SIG-M5 treated with dmso at 0.1 percent for 504 hours (cell line): ENCODE results near the gene NRXN3.

Experiments
- DNase-seq: peaks from one replicate; lab custom pipeline; 2025; ENCODE audit not compliant: unreplicated experiment; lab: John Stamatoyannopoulos, UW

Gene NRXN3

DNA sequence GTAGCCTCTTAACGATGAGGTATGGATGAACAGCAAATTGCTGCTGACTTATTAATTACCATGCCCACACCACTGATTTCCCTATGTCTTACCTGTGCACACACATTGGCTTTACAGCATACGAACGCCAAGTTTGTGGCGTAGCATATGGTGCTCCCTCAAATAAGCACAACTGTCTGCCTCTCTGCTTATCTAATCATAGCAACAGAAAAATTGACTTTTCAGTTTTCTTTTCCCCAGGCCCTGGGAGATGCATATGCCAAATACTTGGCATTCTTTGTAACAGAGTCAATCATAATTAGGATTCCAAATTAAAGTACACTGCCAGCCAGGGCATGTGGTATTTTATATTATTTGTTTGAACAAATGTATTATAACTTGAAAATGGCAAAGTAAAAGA, 1415.7 kb downstream of the NRXN3 start:
- DNase-seq, result no peak

DNA sequence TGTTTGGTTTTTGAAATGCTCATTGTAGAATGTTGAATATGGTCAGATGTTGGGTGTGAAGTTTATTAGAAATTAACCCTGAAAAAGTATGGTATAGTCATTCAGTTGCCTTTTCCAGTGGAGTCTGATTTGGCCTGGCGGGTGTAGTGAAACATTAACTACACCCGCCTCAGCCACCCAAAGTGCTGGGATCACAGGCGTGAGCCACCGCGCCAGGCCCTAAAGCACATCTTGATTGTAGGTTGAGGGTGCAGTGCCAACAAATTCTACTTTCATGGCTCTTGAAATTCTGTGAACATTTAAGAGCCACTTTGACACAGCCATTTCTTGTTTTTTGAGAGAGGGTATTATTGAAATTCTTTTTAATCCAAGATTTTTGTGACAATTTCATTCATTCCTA, 1416.2 kb downstream of the NRXN3 start:
- DNase-seq, result no peak

DNA sequence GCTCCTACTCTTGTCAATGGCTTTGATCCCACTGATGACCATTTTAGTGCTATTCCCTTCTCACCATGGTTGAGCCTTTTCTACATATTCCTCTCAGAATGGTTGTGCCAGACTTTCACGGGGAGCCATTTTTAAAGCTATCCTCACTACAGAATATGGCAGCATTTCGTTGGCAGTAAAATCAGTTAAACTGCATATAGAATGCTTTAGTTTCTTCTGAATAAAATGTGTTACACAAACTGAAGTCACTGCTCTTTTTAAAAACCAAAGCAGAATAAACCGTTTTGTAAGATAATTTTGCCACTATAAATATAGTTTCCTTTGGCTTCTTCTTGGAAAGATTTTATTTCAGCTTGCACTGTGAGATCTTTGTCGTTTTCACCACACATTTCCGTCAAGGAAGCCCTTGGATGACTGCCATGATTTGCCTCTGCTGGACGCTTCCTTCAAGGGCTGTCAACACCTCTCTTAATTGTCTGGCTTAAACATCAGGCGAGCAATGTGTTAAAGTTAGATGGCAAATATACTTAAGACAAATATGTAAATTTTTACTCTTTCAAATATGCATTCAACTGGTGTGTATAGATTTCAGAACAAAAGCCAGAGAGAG, 1416.9 kb downstream of the NRXN3 start:
- no peak for DNase-seq

- DNase-seq, result no peak
Measured at GRCh38 chr14:79587875-79588274, 1417.7 kb downstream of the NRXN3 start.

DNA sequence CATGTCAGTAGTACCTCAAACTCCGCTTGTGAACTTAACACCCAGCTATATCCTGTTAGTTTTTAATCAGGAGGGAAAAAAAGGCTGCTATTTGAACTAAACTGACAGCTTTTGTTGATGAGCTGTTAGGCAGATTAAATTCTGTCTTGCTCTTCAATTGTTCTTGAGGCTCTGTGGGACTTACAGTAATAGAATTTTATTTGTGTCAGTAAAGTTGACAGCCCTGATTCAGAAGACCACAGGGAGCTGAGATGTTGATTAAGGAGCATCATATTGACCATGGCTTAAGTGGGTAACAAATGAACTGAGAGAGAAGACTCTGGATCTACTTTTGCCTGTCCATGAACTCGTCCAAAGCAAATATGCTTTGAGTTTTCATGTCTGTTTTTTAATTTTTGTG, 1418.2 kb downstream of the NRXN3 start:
- DNase-seq, result no peak

- no peak for DNase-seq
Measured at GRCh38 chr14:79596551-79596950, 1426.4 kb downstream of the NRXN3 start.

DNA sequence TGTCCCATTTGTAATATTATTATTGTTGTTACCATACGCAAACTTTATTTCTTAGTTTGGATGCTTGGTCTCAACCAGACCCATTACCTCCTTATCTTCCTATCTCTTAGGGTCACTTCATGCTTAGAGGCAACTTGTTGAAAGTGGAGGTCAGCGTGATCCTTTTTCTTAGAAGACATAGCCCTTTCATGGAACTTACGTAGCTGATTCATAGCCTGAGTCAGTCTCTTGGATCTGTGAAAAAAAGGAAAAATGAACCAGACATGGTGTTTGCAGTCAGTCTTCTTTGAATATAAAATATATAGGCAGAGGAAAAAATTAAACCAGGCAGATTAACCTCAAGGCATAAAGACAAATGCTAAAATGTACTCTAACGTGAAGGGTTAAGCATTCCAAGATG, 1427.4 kb downstream of the NRXN3 start:
- DNase-seq, result no peak

DNA sequence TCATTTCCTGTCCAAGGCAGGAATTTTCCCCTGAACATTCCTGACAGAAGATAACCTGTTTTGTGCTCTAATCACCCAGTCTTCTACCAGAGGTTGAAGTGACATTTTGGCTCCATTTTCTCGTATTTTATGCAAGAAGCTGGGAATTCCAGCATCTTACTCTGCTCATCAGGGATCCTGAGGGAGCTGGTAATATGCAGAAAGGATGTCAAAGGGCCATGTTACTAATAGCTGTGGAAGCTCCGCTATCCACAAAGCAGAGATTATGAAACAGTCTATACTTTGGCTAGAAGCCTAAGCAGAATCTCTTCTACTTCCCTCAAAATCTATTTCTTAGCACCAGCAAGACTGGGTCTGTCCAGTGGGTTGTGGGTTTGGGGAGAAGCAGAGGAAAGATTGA, 1428.2 kb downstream of the NRXN3 start:
- no peak for DNase-seq

GRCh38 chr14:79599239-79599638, 1429.1 kb downstream of the NRXN3 start:
- DNase-seq, result no peak

GRCh38 chr14:79600406-79600805, 1430.2 kb downstream of the NRXN3 start:
- DNase-seq, result no peak

DNA sequence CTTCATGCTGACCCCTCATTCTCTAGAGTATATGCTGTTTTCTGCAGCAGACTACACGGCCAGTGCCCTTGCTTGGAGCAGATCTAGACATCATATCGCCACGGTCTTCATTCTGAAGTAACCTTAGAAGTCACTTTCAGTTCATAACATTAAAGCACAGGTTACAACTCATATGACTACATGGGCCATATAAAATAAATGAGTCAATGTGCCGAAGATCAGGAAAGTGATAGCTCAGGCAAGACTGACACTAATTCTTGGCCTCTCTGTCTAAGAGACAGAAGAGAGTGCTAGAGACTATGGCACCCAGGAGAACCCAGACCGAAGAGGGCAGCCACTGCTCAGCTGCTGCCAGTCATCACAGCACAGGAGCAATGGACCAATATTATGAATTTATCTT, 1431.4 kb downstream of the NRXN3 start:
- DNase-seq, result no peak

- no peak for DNase-seq
Measured at GRCh38 chr14:79602045-79602444, 1431.9 kb downstream of the NRXN3 start.

DNA sequence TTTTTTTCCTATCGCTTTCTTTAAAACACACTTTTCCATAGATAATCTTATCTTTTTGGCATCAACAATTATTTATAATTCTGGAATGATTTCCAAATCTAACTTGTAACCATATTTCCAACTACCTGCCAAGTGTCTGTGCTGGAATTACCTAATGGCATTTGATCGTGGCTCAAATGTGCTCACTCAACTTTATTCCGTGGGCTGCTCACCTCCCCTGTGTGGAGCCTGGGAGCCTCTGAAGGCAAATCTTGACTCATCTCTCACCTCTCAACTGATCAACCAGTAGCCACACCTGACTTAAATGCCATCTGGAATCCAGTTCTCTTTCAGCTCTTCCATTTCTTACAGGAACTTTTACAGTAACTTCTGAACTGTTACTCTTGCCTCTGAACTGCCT, 1432.6 kb downstream of the NRXN3 start:
- no peak for DNase-seq

DNA sequence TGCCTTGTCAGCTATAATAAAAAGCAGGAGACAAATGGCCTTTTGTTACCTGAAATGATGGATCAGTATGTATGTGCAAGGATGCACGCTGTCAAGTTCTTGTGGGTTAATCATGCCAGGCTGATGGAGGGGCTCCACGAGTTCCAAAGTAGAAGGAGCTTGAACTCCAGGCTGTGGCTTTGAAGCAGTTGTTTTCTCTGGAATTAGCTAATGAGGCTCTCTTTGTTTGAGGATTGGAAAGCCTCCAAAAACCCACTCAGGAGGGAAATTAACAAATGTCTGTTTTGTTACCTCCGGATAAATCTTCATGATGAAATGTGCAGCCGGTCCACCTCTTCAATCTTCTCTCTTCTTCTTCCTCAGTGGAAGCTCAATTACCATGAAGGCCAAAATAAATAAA, 1435.7 kb downstream of the NRXN3 start:
- no peak for DNase-seq

GRCh38 chr14:79608446-79608845, 1438.3 kb downstream of the NRXN3 start:
- DNase-seq, result no peak

DNA sequence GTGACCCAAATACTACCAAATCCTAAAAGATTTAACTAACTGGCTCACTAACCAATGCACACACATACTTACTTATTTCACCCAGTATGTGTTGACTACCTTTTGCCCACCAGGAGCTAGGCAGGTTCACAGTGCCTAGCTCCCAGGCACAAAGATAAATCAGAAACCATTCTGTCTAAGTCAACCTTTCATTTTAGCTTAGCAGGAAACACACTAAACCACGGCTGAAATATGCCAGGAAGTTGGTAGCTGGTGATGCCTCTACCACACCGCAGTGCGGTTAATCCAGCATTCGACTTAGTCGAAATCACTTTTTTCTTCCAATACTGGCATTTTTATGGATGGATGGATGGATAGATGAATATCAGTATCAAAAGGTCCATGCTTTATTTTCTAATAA, 1443.5 kb downstream of the NRXN3 start:
- no peak for DNase-seq

DNA sequence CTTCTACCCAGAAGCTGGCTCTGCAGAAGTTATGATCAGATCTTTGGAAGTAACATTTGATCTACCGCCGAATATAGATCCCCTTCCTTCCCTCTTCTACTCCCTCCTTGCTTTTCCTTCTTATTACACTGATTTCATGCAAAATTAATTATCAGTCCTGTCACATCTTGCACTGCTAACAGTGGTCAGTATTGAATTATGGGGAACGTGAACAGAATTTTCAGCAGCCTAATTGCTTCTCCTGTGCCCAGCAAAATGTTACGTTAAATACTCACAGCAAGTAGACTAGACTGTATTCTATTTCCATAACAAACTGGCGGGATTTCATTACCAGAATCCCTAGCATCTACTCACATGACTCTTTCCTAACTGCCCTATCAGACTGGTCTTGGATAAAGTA, 1444.3 kb downstream of the NRXN3 start:
- DNase-seq, result no peak

- no peak for DNase-seq
Measured at GRCh38 chr14:79627058-79627457, 1456.9 kb downstream of the NRXN3 start.

- no peak for DNase-seq
Measured at GRCh38 chr14:79629411-79630287, 1459.5 kb downstream of the NRXN3 start.

- no peak for DNase-seq
Measured at GRCh38 chr14:79630288-79630960, 1460.3 kb downstream of the NRXN3 start.

- no peak for DNase-seq
Measured at GRCh38 chr14:79631276-79631675, 1461.1 kb downstream of the NRXN3 start.

DNA sequence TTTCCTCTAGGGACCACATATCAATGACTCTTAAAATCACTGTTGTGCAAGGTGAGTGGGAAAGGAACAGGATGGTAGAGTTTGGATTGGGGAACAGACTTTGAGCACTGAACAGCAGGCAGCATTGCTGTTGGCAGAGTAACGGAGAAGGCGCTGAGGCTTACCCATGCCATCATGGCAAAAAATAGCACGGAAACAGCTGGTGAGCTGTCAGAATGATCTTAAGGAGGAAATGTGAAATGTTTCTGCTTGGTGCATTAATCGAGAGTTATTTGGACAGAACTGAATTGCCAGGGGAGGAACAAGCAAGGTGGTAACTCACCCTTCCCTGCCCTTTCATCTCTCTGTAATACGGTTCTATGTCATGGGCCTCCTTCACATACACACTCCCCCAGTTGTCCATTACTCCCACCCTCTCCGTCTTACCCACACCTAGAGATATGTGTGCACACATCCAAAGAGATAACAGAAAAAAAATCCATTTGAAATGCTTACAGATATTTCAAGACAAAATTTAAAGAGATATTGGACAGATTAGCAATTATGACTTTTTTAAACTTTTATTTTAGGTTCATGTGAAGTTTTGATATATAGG, 1468.6 kb downstream of the NRXN3 start:
- no peak for DNase-seq
